Astrocyte of the spinal cord (primary cell): ENCODE data around the gene ASIC4.

ENCODE experiments used
- DNase-seq: peaks from one replicate; pipeline ENCODE4 v3.0.0; 2011; ENCODE audit warnings: low read depth, low spot score
- H3K4me3 ChIP-seq: 2 replicates; pipeline ENCODE4 v1.5.1; 2011; ENCODE audit warnings: low read depth, mild to moderate bottlenecking, low read length, moderate library complexity
- CTCF ChIP-seq: IDR thresholded peaks from 2 replicates; pipeline ENCODE4 v1.5.1; 2012; ENCODE audit warnings: low read depth, mild to moderate bottlenecking, low read length, inconsistent platforms
- in situ Hi-C: cut with HindIII; loops from 2 replicates; pipeline ENCODE4 v1.10.0; 2017; ENCODE audit warnings: low sequenced_read_pairs

Gene ASIC4

GRCh38 chr2:219480004-219480403 is 34.3 kb upstream of the ASIC4 start:
- no peak for DNase-seq
- TF ChIP-seq CTCF: no peak
- in situ Hi-C loops: no loop called here
- no peak overlapping the region for H3K4me3 ChIP-seq

GRCh38 chr2:219482674-219483405 is 31.4 kb upstream of the ASIC4 start:
- TF ChIP-seq CTCF: no peak
- no peak for DNase-seq
- in situ Hi-C loops: no loop called here
- H3K4me3 ChIP-seq: no peak overlapping the region

GRCh38 chr2:219483451-219484342 is 30.6 kb upstream of the ASIC4 start:
- H3K4me3 ChIP-seq: no peak overlapping the region
- no peak for DNase-seq
- in situ Hi-C loops: no loop called here
- no peak for TF ChIP-seq CTCF

- no peak for TF ChIP-seq CTCF
- DNase-seq: no peak
- H3K4me3 ChIP-seq: no peak overlapping the region
- in situ Hi-C loops: no loop called here
These were observed 29.7 kb upstream of the ASIC4 start for GRCh38 chr2:219484343-219485200.

GRCh38 chr2:219485201-219485580 is 29.1 kb upstream of the ASIC4 start:
- DNase-seq: no peak
- TF ChIP-seq CTCF: no peak
- no peak overlapping the region for H3K4me3 ChIP-seq
- in situ Hi-C loops: no loop called here

- TF ChIP-seq CTCF: no peak
- DNase-seq: no peak
- H3K4me3 ChIP-seq: no peak overlapping the region
- in situ Hi-C loops: no loop called here
These were observed 27.8 kb upstream of the ASIC4 start for GRCh38 chr2:219486380-219486959.
